ENCODE data around the gene AKTIP. TPM values are rescaled to one million over a fixed set of nuclear protein-coding genes. Genes with fewer than 3 reads are reported as not detected.

The AKTIP gene
- total and polyA plus RNA-seq, 2 of the 4 experiments (the other 2 are of a cell fraction), result 17.7 to 19.9 TPM

DNA sequence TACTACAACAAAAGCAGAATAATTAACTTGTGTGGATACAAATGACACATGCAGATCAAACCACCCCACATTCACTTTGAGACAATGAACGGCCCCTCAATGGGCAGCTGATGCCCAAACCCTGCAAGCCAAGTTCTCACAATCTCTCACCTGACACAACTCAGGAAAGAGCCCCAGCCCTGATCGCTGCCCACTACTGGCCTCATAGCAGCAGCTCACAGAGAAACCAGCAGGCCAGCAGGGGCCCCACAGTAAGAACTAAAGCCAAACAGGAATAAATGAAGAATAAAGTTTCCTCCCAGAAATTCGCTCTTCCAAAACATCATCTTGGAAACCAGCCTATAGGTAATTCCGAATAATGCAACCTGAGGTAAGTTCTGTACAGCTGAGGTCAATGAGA is 7.7 kb downstream of the AKTIP start:
- H2BK20ac ChIP-seq (ENCODE audit: low read depth, low read length), result no peak overlapping the region
- no peak overlapping the region for H3K56ac ChIP-seq (ENCODE audit: extremely low read depth, insufficient read depth, low read length)
- H4K8ac ChIP-seq (ENCODE audit: low read depth in 2 of 2, low read length in 2 of 2), result no peak overlapping the region
- no TSS peak for BruUV-seq (replicated peaks)
- in situ Hi-C loops (cut with MboI; ENCODE audit: low sequenced_read_pairs), result no loop called here
- no peak overlapping the region for H3K18ac ChIP-seq (ENCODE audit: low read depth, low read length)
- no peaks in the 10 kb centered on the region for H3K4me1 ChIP-seq (ENCODE audit: control insufficient read depth, insufficient read depth, low read length)
- H2AK5ac ChIP-seq (ENCODE audit: low read depth, low read length), result no peak overlapping the region
- peaks cover 37% of the 10 kb centered on the region for H3K36me3 ChIP-seq (ENCODE audit: control insufficient read depth, insufficient read depth, low read length)
- dilution Hi-C loops (cut with HindIII; ENCODE audit: low sequenced_read_pairs, unreplicated experiment), result no loop called here
- H3K9ac ChIP-seq (ENCODE audit: low read depth, low read length), result no peak overlapping the region
- no peak overlapping the region for H3K27ac ChIP-seq (ENCODE audit: insufficient read depth, low read length)
- no peak for ATAC-seq (ENCODE audit: low read depth)
- H3K23ac ChIP-seq (ENCODE audit: low read depth, low read length), result no peak overlapping the region
- no peak overlapping the region for H3K14ac ChIP-seq (replicated peaks; ENCODE audit: low read depth, low read length)
- H3K9me1 ChIP-seq (ENCODE audit: insufficient read depth, low read length), result no peaks in the 10 kb centered on the region
- no peak overlapping the region for H3K4ac ChIP-seq (ENCODE audit: low read depth, low read length)
- DNase-seq, result no peak
- ChIA-PET POLR2A (ENCODE audit: unreplicated experiment) (no interaction called here), CTCF (no interaction called here)
- H3K27me3 ChIP-seq (ENCODE audit: control insufficient read depth, insufficient read depth, low read length), result no peaks in the 10 kb centered on the region
- intact Hi-C loops (cut with micrococcal nuclease), result no loop called here
- no peak overlapping the region for H3K4me3 ChIP-seq (ENCODE audit: insufficient read depth, low read depth, low read length)
- no peak overlapping the region for H4K5ac ChIP-seq (ENCODE audit: low read depth, low read length)
- no peak overlapping the region for H3K4me2 ChIP-seq (ENCODE audit: low read depth, low read length)
- H3K79me1 ChIP-seq (ENCODE audit: low read depth in 1 of 2, low read length in 2 of 2), result no peaks in the 10 kb centered on the region; a peak in 1 of 4 replicates
- 40% methylated on average over 1 of the region's 4 CpGs; no CpG with 5 or more reads in 1 of the 2 experiments for WGBS, 2 experiments (ENCODE audit: extremely low coverage in 2 of 2, insufficient read length in 1 of 2)
- H2AK9ac ChIP-seq (replicated peaks; ENCODE audit: low read depth, low read length, poor library complexity), result no peak overlapping the region
- no peak overlapping the region for H2BK5ac ChIP-seq (ENCODE audit: low read depth, low read length, poor library complexity, severe bottlenecking)
- TF ChIP-seq USF2 (IDR thresholded peaks at IDR 0.05; ENCODE audit: low read depth, low read length) (no peak), NFE2L2 (IDR thresholded peaks at IDR 0.05; ENCODE audit: low read depth, low read length) (no peak), POLR2A (IDR thresholded peaks at IDR 0.05; ENCODE audit: low read depth, low read length) (no peak), CHD1 (IDR thresholded peaks at IDR 0.05; ENCODE audit: low read depth, low read length) (no peak), CEBPB (IDR thresholded peaks at IDR 0.05; ENCODE audit: low read depth, low read length) (no peak), MXI1 (IDR thresholded peaks at IDR 0.05; ENCODE audit: borderline replicate concordance, low read depth, low read length) (no peak), RCOR1 (IDR thresholded peaks at IDR 0.05; ENCODE audit: insufficient replicate concordance, low read length) (no peak), MAZ (IDR thresholded peaks at IDR 0.05; ENCODE audit: borderline replicate concordance, low read depth, low read length) (no peak), RAD21 (IDR thresholded peaks at IDR 0.05; ENCODE audit: low read length) (no peak), MAFK (IDR thresholded peaks at IDR 0.05; ENCODE audit: low read depth, low read length) (no peak), ELK1 (IDR thresholded peaks at IDR 0.05; ENCODE audit: borderline replicate concordance, low read depth, low read length) (no peak), RFX5 (IDR thresholded peaks at IDR 0.05; ENCODE audit: low read depth, low read length) (no peak), BHLHE40 (IDR thresholded peaks at IDR 0.05; ENCODE audit: low read depth, low read length) (no peak), SMC3 (IDR thresholded peaks at IDR 0.05; ENCODE audit: low read depth, low read length) (no peak), FOS (IDR thresholded peaks at IDR 0.05; ENCODE audit: low read depth, low read length) (no peak)
- TF ChIP-seq, protein P1, sequence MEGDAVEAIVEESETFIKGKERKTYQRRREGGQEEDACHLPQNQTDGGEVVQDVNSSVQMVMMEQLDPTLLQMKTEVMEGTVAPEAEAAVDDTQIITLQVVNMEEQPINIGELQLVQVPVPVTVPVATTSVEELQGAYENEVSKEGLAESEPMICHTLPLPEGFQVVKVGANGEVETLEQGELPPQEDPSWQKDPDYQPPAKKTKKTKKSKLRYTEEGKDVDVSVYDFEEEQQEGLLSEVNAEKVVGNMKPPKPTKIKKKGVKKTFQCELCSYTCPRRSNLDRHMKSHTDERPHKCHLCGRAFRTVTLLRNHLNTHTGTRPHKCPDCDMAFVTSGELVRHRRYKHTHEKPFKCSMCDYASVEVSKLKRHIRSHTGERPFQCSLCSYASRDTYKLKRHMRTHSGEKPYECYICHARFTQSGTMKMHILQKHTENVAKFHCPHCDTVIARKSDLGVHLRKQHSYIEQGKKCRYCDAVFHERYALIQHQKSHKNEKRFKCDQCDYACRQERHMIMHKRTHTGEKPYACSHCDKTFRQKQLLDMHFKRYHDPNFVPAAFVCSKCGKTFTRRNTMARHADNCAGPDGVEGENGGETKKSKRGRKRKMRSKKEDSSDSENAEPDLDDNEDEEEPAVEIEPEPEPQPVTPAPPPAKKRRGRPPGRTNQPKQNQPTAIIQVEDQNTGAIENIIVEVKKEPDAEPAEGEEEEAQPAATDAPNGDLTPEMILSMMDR (conservative IDR thresholded peaks at IDR 0.05; ENCODE audit: low read depth, low read length), result no peak
- no peak overlapping the region for H2AFZ ChIP-seq (replicated peaks; ENCODE audit: low read length, poor library complexity)
- no peak overlapping the region for H2BK120ac ChIP-seq (ENCODE audit: low read depth, low read length)
- H3K9me3 ChIP-seq (ENCODE audit: control insufficient read depth, insufficient read depth, low read length), result no peaks in the 10 kb centered on the region
- H2BK15ac ChIP-seq (ENCODE audit: low read depth, low read length), result no peak overlapping the region
- no peaks in the 10 kb centered on the region for H4K20me1 ChIP-seq (ENCODE audit: insufficient read depth, low read length)
- no peak overlapping the region for H4K91ac ChIP-seq (ENCODE audit: insufficient read depth, low read depth, low read length)
